Glutamatergic neuron (in vitro differentiated cells): ENCODE results near the gene NDUFS7. TPM values are rescaled to one million over a fixed set of nuclear protein-coding genes. Genes with fewer than 3 reads are reported as not detected.
"Not testable (repeated sequence)": the region's sequence is repeated elsewhere in the genome, so short reads cannot be mapped to it uniquely, and the experiment has no call there.

Experiments
- DNase-seq: peaks from one replicate; pipeline ENCODE4 v3.0.0; 2022
- H3K27ac Mint-ChIP-seq: one replicate; pipeline ENCODE4 v1.8.0; 2020; ENCODE audit warnings: mild to moderate bottlenecking, mixed read lengths, inconsistent platforms; ENCODE audit not compliant: unreplicated experiment
- H3K27me3 Mint-ChIP-seq: one replicate; pipeline ENCODE4 v1.8.0; 2020; ENCODE audit warnings: mild to moderate bottlenecking, moderate library complexity, mixed read lengths, inconsistent platforms; ENCODE audit not compliant: unreplicated experiment
- H3K36me3 Mint-ChIP-seq: one replicate; pipeline ENCODE4 v1.8.0; 2020; ENCODE audit warnings: mild to moderate bottlenecking, mixed read lengths, inconsistent platforms; ENCODE audit not compliant: unreplicated experiment
- H3K4me1 Mint-ChIP-seq: one replicate; pipeline ENCODE4 v1.8.0; 2020; ENCODE audit warnings: mild to moderate bottlenecking, low read depth, mixed read lengths, inconsistent platforms; ENCODE audit not compliant: unreplicated experiment
- H3K4me3 Mint-ChIP-seq: one replicate; pipeline ENCODE4 v1.8.0; 2020; ENCODE audit warnings: mild to moderate bottlenecking, mixed read lengths, inconsistent platforms; ENCODE audit not compliant: unreplicated experiment
- H3K9me3 Mint-ChIP-seq: one replicate; pipeline ENCODE4 v1.8.0; 2020; ENCODE audit warnings: mild to moderate bottlenecking, moderate library complexity, mixed read lengths, inconsistent platforms; ENCODE audit not compliant: unreplicated experiment
- total RNA-seq: library from RNA; stranded (reverse); fragmentation: NEBNext Ultra II Directional; extraction: Animal tissue kit (Norgen Biotek cat#: 25700); gene quantifications from one replicate; pipeline ENCODE4 v1.2.1, GENCODE V29; 2021; ENCODE audit not compliant: unreplicated experiment
- TF ChIP-seq, protein P1 (sequence below): fragments of 200-600 bp; sonication (generic); IDR thresholded peaks from one replicate; pipeline ENCODE4 v1.5.0; 2021; ENCODE audit not compliant: partially characterized antibody, unreplicated experiment

NDUFS7 gene
- total RNA-seq, 1 donor from 2014 or later, result 123 TPM

DNA sequence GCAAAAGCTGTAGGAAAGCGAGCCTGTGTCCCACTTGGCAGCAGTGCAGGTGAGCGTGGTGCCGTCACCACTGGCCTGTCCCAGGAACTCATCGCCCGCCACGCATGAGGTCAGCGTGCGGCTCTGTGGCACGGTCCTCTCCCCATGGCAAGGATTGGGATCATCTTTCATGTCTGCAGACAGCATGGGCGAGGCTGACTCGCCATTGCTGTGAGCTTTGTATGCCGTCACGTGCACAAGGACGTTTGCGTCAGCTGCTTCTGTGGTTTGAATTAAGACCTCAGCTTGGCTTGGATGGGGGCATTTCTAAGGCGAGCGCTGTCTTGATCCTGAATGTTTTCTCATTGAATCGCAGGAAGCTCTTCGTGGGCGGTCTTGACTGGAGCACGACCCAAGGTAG lies 33.4 kb downstream of the NDUFS7 start:
- Mint-ChIP-seq H3K9me3 (peaks cover 9% of the 10 kb centered on the region), H3K27me3 (peaks cover 4% of the 10 kb centered on the region), H3K27ac (peak overlapping the region; percentile 72), H3K4me3 (peak overlapping the region; percentile 60), H3K4me1 (peaks cover 21% of the 10 kb centered on the region), H3K36me3 (no peaks in the 10 kb centered on the region)
- no peak for DNase-seq
- TF ChIP-seq, protein P1, sequence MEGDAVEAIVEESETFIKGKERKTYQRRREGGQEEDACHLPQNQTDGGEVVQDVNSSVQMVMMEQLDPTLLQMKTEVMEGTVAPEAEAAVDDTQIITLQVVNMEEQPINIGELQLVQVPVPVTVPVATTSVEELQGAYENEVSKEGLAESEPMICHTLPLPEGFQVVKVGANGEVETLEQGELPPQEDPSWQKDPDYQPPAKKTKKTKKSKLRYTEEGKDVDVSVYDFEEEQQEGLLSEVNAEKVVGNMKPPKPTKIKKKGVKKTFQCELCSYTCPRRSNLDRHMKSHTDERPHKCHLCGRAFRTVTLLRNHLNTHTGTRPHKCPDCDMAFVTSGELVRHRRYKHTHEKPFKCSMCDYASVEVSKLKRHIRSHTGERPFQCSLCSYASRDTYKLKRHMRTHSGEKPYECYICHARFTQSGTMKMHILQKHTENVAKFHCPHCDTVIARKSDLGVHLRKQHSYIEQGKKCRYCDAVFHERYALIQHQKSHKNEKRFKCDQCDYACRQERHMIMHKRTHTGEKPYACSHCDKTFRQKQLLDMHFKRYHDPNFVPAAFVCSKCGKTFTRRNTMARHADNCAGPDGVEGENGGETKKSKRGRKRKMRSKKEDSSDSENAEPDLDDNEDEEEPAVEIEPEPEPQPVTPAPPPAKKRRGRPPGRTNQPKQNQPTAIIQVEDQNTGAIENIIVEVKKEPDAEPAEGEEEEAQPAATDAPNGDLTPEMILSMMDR, result no peak

DNA sequence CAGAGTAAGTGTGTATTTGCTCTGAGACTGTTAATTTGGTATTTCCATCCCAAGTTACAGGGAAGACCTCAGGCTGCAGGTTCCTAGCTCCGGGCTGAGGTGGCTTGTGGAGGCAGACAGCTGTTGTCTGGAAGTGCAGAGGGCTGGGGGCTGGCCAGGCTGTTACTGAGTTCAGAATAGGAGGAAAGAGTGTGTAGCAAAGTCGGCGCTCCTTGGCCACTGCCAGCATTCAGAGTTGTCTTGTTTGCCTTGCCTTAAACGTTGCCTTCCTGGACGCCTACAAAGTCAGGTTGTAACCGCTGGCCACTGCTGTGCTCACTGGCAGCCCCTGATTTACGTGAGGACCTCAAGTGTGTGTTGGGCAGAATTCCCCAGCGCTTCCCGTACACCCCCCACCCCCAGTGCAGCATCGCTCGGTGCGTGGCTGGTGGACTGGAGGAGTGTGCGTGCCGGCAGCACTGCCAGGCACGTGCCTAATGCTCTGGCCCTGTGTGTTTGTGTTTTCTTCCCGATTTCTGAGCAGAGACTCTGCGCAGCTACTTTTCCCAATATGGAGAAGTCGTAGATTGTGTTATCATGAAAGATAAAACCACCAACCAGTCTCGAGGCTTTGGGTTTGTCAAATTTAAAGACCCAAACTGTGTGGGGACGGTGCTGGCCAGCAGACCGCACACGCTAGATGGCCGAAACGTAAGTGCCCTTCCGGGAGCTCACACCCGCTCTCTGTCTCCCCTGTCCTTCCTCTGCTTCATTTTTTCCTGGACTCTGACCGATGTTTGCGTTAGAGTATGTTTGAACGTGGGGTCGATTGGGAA lies 34.2 kb downstream of the NDUFS7 start:
- no peak for DNase-seq
- peaks cover 12% of the 10 kb centered on the region for H3K9me3 Mint-ChIP-seq
- peak overlapping the region; percentile 60 for H3K4me3 Mint-ChIP-seq
- H3K36me3 Mint-ChIP-seq, result no peaks in the 10 kb centered on the region
- peaks cover 6% of the 10 kb centered on the region for H3K27me3 Mint-ChIP-seq
- H3K27ac Mint-ChIP-seq, result peak overlapping the region; percentile 72
- TF ChIP-seq, protein P1, result no peak
- H3K4me1 Mint-ChIP-seq, result peaks cover 19% of the 10 kb centered on the region

DNA sequence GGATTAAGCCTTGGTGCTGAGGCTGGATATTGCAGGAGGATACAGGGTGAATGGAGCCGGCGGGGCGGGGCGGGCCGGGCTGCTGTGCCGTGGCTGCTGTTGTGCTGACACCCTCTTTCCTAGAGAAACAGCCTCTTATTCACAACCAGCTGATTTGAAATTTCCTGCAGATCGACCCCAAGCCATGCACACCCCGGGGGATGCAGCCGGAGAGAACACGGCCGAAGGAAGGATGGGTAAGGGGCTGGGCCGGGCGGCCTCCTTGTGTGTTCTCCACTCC lies 34.7 kb downstream of the NDUFS7 start:
- Mint-ChIP-seq H3K4me1 (peaks cover 23% of the 10 kb centered on the region), H3K4me3 (peak overlapping the region; percentile 11), H3K36me3 (peaks cover 3% of the 10 kb centered on the region), H3K27ac (peak overlapping the region; percentile 59), H3K27me3 (peaks cover 10% of the 10 kb centered on the region), H3K9me3 (peaks cover 12% of the 10 kb centered on the region)
- DNase-seq, result no peak
- TF ChIP-seq, protein P1, result no peak

DNA sequence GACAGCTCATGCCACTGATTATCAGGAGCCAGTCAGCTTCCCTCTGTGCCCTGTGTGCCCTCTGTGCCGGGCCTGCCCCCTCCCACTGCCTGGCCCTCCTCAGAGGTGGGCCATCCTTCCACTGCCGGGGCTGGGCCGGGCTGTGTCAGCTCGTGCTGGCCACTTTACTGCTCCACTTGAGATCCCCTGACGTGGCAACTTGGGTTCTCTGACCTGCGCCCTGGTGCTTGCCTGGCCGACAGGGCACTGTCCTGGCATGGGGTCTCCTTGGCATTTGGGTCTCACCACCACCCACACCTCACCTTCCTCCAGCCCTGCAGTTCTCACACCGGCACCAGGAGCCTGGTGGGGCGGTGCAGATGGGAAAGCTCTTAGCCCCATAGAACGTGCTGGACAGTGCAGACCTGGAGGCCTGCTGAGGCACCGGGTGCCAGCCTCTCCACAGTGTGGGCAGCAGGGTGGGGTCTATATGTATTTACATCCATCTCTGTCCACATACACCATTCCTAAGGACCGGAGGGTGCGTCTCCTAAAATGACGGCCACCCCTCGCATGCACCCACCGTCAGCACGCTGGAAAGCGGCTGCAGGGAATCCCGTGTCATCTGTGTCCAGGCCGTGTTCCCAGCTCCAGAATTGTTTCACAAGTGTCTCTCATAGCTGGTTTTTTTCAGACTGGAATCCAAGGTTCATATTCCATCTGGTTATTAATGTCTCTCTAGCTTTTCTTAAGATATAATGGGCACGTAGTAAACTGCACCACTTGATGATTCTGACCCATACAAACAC lies 35.4 kb downstream of the NDUFS7 start:
- peaks cover 12% of the 10 kb centered on the region for H3K9me3 Mint-ChIP-seq
- peaks cover 10% of the 10 kb centered on the region for H3K27me3 Mint-ChIP-seq
- H3K4me3 Mint-ChIP-seq, result peak overlapping the region; percentile 57
- peaks cover 3% of the 10 kb centered on the region for H3K36me3 Mint-ChIP-seq
- H3K4me1 Mint-ChIP-seq, result peaks cover 26% of the 10 kb centered on the region
- peak overlapping the region; percentile 70 for H3K27ac Mint-ChIP-seq
- no peak for DNase-seq
- TF ChIP-seq, protein P1, result no peak

DNA sequence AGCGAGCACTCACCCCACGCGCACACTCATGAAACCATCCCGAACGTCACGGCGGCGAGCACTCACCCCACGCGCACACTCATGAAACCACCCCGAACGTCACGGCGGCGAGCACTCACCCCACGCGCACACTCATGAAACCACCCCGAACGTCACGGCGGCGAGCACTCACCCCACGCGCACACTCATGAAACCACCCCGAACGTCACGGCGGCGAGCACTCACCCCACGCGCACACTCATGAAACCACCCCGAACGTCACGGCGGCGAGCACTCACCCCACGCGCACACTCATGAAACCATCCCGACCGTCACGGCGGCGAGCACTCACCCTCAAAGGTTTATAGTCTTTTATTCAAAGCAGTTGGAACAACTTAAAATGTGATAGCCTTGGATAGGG lies 36.4 kb downstream of the NDUFS7 start:
- not testable (repeated sequence) for H3K4me3 Mint-ChIP-seq, DNase-seq, H3K27me3 Mint-ChIP-seq, H3K27ac Mint-ChIP-seq, H3K36me3 Mint-ChIP-seq
- H3K4me1 Mint-ChIP-seq, result peaks cover 27% of the 10 kb centered on the region
- peaks cover 12% of the 10 kb centered on the region for H3K9me3 Mint-ChIP-seq
